NOMO-1 (cell line): ENCODE data around the gene ZNF117.
"Not testable (repeated sequence)": the region's sequence is repeated elsewhere in the genome, so short reads cannot be mapped to it uniquely, and the experiment has no call there.

Experiments
- DNase-seq, 2 experiments: peaks; one replicate each; lab custom pipeline; 2025; ENCODE audit not compliant: unreplicated experiment in 2 of 2; lab: John Stamatoyannopoulos, UW

ZNF117 gene

DNA sequence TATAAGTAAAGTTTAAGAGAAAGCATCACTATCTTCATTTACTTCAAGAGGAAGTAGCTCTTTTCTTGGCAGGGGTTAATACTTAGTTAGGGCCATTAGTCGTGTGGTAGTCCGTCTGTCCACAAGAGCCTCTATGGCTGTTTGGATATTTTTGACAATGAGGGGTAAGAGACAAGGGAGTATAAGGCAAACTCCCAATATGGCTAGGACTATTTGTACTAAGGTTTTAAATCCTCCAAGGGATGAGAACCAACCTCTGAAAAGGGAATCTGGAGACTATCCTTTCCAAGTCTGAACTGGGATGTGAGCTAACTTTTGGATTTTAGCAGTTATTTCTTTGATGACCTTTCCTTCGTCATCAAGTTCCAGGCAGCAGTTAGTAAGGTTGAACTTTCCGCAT, at the start of gene ZNF117:
Gene ZNF117, minus strand, starts transcription at position 101 of the 400 bp plus-strand sequence.
- no peak for DNase-seq

DNA sequence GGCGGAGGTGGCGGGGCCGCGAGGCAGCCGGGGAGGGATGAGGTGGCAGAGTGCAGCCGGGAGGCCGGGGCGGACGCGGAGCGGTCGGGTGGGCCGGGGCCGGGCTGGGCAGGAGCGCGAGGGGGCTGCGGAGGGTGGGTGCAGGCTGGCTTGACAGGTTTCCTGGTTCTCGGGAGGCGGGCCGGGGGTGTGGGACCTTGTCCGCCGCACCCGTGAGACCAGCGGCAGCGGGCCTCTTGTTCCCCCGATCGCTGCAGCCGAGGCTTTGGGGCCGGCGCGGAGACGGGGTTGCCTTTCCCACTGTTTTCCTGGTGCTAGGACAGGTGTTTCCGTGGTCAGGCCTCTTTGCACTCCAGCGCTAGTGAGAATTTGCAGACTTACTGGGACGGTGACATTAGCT, 47.9 kb upstream of the ZNF117 start:
- not testable (repeated sequence) for DNase-seq

DNA sequence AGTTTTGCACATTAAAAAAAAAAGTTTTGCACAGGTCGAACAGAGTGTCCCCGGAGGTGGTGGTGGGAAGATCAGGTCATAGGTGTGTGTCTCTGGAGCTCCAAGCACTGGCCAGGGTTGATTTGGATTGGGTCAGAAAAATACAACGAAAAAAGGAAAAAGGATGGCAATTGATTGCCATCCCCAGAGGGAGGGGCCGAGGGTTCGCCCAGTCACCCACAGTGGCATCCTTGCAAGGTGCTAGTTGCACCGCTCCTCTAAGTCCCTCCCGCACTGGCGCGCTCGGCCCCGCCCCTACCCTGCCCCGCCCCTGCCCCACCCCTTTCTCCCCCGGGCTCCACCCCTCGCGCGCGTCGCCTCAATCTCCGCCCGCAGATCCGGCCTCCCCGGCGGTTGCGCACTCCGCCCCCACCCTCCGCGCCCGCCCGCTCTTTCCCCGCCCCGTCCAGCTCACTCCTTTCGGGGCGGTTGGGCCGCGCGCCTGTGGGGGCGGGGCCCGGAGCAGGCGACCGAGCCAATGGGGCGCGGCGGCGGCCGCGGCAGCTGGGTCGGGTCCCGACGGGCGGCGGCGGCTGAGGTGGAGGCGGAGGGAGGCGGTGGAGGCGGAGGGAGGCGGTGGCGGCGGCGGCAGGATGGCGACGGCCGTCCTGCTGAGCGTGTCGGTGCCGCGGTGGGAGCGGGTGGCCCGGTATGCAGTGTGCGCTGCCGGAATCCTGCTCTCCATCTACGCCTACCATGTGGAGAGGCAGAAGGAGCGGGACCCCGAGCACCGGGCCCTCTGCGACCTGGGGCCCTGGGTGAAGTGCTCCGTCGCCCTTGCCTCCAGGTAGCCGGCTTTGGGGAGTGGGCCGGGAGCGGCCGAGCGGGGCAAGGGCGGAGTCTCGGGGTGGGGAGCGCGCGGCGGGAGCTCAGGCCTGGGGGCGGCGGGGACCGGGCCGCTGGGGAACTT, 47.2 kb upstream of the ZNF117 start:
- peak; percentile 73 to 85 for DNase-seq

DNA sequence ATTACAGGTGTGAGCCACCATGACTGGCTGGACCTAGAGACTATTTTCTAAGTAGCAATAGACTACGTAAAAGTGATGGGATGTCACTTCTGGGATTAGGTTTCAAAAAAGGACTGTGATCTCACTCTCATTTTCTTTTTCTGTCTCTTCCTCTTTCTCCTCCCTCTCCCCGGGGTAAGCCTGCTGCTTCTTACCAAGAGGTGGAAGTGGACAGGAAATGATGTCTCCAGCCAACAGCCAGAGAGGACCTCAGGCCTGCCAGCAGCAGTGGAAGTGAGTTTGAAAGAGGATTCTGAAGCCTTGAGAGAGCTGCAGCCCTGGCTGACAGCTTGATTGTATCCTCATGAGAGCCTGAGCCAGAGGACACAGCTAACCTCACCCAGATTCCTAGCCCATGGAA, 45.7 kb upstream of the ZNF117 start:
- peak in 1 of 2 experiments; percentile 70 for DNase-seq

DNA sequence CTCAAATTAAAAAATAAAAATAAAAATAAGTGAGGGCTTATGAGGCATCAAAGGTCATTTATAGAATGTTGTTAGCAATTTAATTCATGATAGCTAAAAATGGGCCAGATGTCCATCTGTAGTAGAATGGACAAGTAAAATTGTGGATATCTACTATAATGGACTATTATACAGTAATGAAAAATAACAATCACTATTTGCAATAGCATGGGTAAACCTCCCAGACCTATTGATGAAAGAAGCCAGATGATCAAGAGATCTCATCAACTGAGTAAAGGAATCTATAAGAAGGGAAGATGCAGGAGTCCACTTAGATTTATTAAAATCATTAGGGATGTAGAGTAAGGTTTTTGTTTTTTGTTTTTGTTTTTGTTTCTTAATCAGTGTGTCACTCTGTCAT, 44.6 kb upstream of the ZNF117 start:
- DNase-seq = not testable (repeated sequence)

DNA sequence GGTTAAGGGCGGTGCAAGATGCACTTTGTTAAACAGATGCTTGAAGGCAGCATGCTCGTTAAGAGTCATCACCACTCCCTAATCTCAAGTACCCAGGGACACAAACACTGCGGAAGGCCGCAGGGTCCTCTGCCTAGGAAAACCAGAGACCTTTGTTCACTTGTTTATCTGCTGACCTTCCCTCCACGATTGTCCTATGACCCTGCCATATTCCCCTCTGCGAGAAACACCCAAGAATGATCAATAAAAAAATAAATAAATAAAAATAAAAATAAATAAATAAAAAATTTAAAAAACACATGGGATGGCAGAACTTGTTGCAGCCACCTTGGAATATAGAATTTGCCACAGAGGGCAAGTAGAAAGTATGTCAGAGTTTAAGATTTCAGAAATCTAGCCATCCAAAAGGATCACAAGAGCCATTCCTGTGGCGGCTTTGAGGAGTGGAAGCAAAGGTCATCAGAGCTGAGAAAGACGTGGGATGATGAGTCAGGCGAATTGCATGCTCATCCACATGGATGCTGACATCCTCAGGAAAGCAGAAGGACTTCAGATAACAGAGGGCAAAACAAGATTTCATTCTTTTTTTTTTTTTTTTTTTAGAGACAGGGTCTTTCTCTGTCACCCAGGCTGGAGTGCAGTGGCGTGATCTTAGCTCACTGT, 43.4 kb upstream of the ZNF117 start:
- DNase-seq = not testable (repeated sequence)

DNA sequence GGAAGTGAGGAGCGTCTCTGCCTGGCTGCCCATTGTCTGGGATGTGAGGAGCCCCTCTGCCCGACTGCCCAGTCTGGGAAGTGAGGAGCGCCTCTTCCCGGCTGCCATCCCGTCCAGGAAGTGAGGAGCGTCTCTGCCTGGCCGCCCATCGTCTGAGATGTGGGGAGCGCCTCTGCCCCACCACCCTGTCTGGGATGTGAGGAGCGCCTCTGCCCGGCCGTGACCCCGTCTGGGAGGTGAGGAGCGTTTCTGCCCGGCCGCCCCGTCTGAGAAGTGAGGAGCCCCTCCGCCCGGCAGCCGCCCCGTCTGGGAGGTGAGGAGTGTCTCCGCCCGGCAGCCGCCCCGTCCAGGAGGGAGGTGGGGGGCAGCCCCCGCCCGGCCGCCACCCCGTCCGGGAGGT, 42.6 kb upstream of the ZNF117 start:
- not testable (repeated sequence) for DNase-seq

DNA sequence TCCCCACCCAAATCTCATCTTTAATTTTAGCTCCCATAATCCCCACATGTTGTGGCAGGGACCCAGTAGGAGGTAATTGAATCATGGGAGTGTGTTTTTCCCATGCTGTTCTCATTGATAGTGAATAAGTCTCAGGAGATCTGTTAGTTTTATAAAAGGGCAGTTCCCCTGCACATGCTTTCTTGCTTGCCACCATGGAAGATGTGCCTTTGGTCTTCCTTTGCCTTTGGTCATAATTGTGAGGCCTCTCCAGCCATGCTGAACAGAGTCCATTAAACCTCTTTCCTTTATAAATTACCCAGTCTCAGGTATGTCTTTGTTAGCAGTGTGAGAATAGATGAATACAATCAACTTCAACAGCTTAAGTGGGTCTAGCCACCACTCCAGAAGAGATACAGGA, 34.2 kb upstream of the ZNF117 start:
- DNase-seq = not testable (repeated sequence)

DNA sequence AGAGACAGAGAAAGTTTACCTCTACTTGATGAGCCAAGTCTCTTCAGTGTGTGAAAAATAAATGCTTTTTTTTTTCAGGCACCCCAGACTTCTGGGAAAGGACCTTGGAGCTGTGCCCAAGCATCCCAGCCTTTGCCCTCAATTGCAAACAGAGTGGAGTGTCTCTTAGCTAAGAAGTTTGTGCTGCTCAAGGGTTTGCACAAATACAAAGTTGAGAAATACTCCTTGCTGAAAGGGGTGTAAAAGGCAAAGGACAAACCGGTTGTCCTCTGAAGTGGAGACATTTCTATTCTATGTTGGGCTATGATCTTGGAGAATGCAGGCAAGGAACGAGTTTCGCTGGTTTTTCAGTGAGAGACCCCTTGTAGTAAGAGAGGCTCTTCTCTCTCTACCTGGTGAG, 30.1 kb upstream of the ZNF117 start:
- DNase-seq = not testable (repeated sequence)

DNA sequence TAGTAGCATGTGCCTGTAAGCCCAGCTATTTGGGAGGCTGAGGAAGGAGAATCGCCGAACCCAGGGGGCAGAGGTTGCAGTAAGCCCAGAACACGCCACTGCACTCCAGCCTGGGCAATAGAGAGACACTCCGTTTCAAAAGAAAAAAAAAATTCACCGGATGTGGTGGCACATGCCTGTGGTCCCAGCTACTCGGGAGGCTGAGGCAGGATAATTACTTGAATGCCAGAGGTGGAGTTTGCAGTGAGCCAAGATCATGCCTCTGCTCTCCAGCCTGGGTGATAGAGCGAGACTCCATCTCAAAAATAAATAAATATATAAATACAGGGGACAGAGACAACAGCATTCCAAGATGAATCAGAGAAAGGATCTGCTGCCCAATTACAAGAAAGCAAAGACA, 19.0 kb upstream of the ZNF117 start:
- not testable (repeated sequence) for DNase-seq

DNA sequence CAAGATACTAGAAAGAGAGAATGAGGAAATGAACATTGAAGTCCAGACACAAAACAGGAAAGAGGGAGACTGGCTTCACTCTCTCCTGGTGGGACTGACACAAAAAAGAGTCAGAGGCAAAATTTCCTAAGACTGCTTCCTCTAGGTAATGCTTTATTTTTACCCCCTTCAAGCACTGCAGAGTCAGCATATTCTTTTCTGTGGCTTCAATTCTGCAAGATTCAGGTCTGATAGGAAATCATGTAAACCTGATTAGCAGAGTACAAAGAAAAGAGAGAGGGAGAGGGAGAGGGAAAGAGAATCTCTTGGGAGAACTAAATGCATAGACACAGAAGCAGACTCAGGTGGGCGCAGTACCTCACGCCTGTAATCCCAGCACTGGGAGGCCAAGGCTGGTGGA, 18.6 kb upstream of the ZNF117 start:
- DNase-seq = not testable (repeated sequence)

DNA sequence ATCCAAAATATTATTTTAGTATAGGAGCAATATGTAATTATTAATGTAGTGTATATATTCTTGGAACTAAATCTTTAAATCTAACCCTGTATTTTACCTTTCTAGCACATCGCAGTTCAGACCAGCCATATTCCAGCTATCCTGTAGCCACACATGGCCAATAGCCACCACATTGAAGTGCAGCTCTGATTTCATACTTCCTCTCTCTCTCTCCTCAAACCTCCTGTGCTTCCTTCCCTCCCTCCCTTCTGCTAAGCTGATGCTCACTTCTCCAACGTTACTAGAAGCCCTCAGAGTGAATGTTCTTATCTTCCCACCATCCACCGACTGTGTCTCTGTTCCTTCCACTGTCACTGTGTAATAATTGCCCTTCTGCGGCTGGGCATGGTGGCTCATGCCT, 16.2 kb upstream of the ZNF117 start:
- DNase-seq = peak; percentile 29 to 34

DNA sequence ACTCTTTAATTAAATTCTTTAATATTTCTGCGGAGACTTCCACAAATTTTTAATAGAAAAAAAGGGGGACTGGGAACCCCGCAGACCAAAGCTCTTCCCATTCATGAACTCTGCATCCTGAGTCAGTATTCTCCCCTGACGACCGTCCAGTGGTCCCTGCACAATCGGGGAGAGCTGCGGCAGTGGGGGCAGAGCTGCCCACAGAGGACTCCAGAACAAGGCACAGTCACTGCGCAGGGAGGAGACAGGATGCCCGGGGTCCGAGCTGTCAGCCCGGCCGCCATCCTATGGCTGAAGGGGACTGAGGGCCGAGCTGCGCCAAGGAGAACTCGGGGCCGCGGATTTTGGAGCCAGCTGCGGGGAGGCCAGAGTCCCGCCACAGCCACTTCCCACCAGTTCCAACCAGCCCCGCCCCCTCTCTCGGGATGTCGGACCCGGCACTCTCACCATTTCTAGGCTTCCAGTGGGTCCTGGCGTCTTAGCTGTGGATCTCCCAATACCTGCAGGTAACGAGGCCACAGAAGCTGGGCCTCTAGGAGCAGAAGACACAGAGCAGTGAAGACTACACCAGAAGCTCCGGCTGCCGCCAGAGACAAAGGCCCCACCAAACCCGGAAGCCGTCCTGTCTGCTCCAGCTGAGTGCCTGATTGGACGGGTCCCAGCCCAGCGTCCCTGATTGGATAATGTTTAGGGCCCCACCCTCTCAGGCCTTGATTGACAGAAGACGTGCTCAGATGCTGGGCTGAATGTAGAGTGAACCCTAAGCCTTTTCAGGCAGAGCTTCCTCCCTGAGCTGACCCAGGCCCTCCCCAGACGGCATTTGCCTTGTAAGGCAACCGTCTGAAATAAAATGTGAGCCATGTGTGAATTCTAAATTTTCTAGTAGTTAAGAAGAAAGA, 15.5 kb upstream of the ZNF117 start, which contains the start of gene ERV3-1:
Gene ERV3-1, minus strand, starts transcription at position 594 of the 899 bp plus-strand sequence. CDS start 13,661 bp downstream, outside the sequence.
- DNase-seq = peak; percentile 93 to 94

DNA sequence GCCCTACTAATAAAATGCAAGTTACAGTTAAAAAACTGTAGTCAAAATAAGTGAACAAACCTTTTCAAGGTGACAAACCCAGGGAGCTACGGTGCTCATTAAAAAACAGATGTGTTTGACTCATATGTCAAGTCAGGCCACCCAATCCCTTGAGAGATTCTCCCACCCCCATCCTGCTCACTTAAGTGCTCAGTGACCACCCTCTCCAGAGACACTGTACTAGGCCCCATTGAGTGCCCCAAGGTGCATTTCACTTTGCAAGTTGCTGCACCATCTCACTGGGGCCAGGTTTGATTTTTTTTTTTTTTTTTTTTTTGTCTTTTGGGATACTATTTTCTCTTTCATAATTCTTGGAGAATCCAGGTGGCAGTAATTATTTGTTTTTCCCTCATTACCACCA, 13.7 kb upstream of the ZNF117 start:
- DNase-seq = no peak

DNA sequence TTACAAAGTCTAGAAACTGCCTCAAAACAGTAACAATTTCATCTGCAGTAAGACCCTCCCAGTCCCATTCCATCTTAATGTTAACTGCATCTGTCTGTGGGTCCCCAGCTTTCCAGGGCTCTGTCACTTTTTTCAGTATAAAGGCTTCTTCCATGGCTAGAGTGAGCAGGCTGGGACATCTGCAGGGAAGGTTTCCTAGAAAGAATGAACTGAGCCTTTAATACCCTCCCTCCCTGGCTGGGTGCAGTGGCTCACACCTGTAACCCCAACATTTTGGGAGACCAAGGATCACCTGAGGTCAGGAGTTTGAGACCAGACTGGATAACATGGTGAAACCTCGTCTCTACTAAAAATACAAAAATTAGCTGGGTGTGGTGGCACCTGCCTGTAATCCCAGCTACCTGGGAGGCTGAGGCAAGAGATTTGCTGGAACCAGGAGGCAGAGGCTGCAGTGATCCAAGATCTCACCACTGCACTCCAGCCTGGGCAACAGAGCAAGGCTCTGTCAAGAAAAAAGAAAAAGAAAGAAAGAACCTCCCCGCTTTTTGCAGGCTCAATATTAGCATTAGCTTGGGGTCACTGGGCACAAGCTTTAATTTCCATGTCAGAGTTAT, 12.2 kb upstream of the ZNF117 start:
- DNase-seq = no peak

DNA sequence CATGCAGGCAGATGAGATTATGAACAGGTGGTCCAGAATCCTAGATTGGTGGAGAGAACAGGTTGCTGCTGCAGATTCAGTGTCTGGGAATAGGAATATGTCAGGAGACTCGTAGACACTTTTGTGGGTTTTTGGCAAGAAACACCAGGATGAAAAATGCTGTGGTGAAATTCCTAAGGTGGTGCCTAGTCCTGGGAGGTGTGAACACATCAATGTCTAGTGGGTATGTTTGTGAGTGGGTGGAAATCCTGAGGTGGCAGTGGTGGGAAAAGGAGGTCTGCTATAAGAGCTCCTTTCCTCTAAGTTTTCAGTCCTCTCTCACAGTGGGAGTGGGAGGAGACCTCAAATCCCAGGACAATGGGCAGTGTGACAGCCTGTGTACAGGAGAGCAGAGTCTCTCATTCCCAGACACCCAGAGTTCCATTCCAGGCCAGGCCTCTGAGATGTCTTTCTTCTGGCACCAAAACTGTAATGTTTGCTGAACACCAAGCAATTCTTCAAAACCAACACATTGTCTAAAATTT, 10.5 kb upstream of the ZNF117 start:
- DNase-seq = no peak

DNA sequence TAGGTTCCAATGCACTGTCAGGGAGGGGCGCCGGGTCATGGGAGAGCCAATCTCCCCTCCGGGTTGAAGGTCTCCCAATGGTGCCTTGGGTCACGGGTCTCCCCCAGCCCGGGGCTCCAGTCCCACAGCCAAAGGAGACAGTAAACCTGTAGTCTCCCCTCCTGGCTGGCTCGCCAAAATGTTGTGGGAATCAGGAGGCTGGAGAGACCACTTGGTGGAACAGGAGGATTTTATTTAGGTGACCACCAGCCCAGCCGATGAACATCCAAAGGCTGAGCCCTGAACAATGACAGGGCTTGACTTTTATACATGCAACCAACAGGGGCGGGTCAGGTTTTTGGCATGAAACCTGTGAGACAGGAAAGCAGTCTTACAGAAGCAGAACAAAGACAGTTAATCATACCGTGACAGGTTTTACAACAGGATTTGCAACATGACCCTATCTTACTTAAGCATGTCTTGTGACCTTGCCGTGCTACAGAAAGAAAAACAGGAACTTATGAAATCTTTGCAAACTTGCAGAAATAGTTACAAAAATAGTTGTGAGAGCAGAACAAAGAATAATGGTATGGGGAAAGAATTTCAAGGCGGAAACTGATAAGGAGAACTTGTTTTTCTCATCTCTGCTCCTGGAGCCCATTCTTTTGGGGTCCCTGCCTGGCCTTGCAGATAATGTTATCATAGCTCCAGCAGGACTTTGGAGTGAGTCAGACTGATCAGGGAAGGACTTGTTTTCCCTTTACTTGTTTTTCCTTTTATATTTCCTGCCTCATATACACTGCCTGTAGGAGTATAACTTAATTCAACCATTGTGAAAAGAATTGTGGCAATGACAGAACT, 8.5 kb upstream of the ZNF117 start:
- DNase-seq = peak; percentile 85 to 94

DNA sequence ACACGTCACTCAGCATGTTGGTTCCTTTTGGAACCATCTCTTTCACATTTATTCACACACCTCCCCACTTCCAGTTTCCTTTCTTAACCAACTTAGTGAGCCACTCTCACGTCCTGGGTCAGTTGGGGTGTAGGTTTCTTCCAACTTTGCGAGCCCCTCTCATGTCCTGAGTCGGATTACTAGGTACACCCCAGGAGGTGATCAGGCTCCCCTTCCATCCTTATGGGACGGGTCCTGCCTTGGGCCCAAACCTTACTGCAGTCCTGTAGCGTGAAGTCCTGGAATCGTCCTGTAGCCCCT, 8.0 kb upstream of the ZNF117 start:
- no peak for DNase-seq

DNA sequence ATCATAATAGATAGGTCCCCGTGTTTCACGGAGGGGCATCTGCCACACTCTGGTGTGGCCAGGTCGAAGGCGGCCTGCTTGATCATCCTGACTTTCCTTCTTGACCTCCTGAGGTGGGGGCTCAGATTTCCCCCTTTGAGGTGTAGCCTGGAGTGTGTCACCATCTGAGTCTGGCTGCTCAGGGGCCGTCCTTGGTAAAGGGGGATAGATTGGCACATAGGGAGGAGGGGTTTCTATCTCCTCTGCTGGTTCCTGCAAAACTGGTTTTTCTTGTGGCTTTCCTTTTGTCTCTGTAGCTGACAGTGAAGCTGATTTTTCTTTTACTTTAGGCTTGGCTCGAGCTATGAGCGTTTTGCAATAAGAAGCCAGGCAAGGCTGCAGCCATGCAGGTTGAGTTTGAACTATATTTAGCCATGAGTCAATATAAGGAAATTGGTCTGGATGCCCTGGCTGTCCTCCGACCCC, 7.1 kb upstream of the ZNF117 start:
- DNase-seq = no peak
